Skeletal muscle satellite cell (primary cell): ENCODE data around the gene ANKRD6.
"Not testable (repeated sequence)": the region's sequence is repeated elsewhere in the genome, so short reads cannot be mapped to it uniquely, and the experiment has no call there.

Source experiments
- H3K27me3 ChIP-seq: 2 replicates; pipeline ENCODE4 v1.7.0; 2013; ENCODE audit warnings: low read length; ENCODE audit not compliant: control insufficient read depth, insufficient read depth
- H3K36me3 ChIP-seq: 2 replicates; pipeline ENCODE4 v1.7.0; 2013; ENCODE audit warnings: mild to moderate bottlenecking, control low read depth, low read length; ENCODE audit not compliant: insufficient read depth
- H3K4me1 ChIP-seq: 2 replicates; pipeline ENCODE4 v1.7.0; 2013; ENCODE audit warnings: low read length; ENCODE audit not compliant: control insufficient read depth, insufficient read depth
- H3K4me2 ChIP-seq: 2 replicates; pipeline ENCODE4 v1.7.0; 2013; ENCODE audit warnings: mild to moderate bottlenecking, low read length
- H3K4me3 ChIP-seq: 2 replicates; pipeline ENCODE4 v1.7.0; 2013; ENCODE audit warnings: low read length
- H3K9ac ChIP-seq: 2 replicates; pipeline ENCODE4 v1.7.0; 2013; ENCODE audit warnings: mild to moderate bottlenecking, low read depth, low read length, moderate library complexity
- H3K9me3 ChIP-seq: replicated peaks from 2 replicates; pipeline ENCODE4 v1.7.0; 2013; ENCODE audit warnings: mild to moderate bottlenecking, control low read depth, low read length

ANKRD6 gene

GRCh38 chr6:89613790-89614189 lies 180.8 kb downstream of the ANKRD6 start:
- no peaks in the 10 kb centered on the region for H3K4me1 ChIP-seq
- no peak overlapping the region for H3K4me3 ChIP-seq
- H3K4me2 ChIP-seq: no peak overlapping the region
- no peaks in the 10 kb centered on the region for H3K27me3 ChIP-seq
- H3K9me3 ChIP-seq: no peaks in the 10 kb centered on the region
- H3K9ac ChIP-seq: no peak overlapping the region
- H3K36me3 ChIP-seq: no peaks in the 10 kb centered on the region

- Histone ChIP-seq H3K36me3 (no peaks in the 10 kb centered on the region), H3K9ac (no peak overlapping the region), H3K4me3 (no peak overlapping the region), H3K27me3 (no peaks in the 10 kb centered on the region), H3K4me2 (no peak overlapping the region), H3K9me3 (no peaks in the 10 kb centered on the region), H3K4me1 (no peaks in the 10 kb centered on the region)
These were observed 182.9 kb downstream of the ANKRD6 start for GRCh38 chr6:89615882-89616281.

GRCh38 chr6:89616531-89616930 lies 183.6 kb downstream of the ANKRD6 start:
- Histone ChIP-seq H3K9me3 (no peaks in the 10 kb centered on the region), H3K27me3 (no peaks in the 10 kb centered on the region), H3K9ac (no peak overlapping the region), H3K36me3 (no peaks in the 10 kb centered on the region), H3K4me3 (no peak overlapping the region), H3K4me2 (no peak overlapping the region), H3K4me1 (no peaks in the 10 kb centered on the region)

- no peak overlapping the region for H3K4me3 ChIP-seq
- no peak overlapping the region for H3K9ac ChIP-seq
- no peaks in the 10 kb centered on the region for H3K36me3 ChIP-seq
- no peaks in the 10 kb centered on the region for H3K4me1 ChIP-seq
- no peaks in the 10 kb centered on the region for H3K27me3 ChIP-seq
- H3K4me2 ChIP-seq: no peak overlapping the region
- no peaks in the 10 kb centered on the region for H3K9me3 ChIP-seq
These were observed 185.1 kb downstream of the ANKRD6 start for GRCh38 chr6:89618026-89618425.

- no peak overlapping the region for H3K4me3 ChIP-seq
- no peak overlapping the region for H3K9ac ChIP-seq
- H3K36me3 ChIP-seq: no peaks in the 10 kb centered on the region
- no peaks in the 10 kb centered on the region for H3K9me3 ChIP-seq
- H3K4me1 ChIP-seq: no peaks in the 10 kb centered on the region
- no peaks in the 10 kb centered on the region for H3K27me3 ChIP-seq
- no peak overlapping the region for H3K4me2 ChIP-seq
These were observed 186.6 kb downstream of the ANKRD6 start for GRCh38 chr6:89619567-89619966.

- Histone ChIP-seq H3K4me2 (no peak overlapping the region), H3K4me3 (no peak overlapping the region), H3K4me1 (no peaks in the 10 kb centered on the region), H3K36me3 (no peaks in the 10 kb centered on the region), H3K9ac (no peak overlapping the region), H3K9me3 (no peaks in the 10 kb centered on the region), H3K27me3 (no peaks in the 10 kb centered on the region)
These were observed 190.8 kb downstream of the ANKRD6 start for GRCh38 chr6:89623749-89624148.

GRCh38 chr6:89630488-89630887 lies 197.5 kb downstream of the ANKRD6 start:
- H3K27me3 ChIP-seq: no peaks in the 10 kb centered on the region
- no peaks in the 10 kb centered on the region for H3K9me3 ChIP-seq
- no peaks in the 10 kb centered on the region for H3K4me1 ChIP-seq

GRCh38 chr6:89636412-89636811 lies 203.5 kb downstream of the ANKRD6 start:
- Histone ChIP-seq H3K4me1 (peaks cover 14% of the 10 kb centered on the region), H3K36me3 (peaks cover 12% of the 10 kb centered on the region)
- not testable (repeated sequence) for H3K27me3 ChIP-seq, H3K9me3 ChIP-seq, H3K9ac ChIP-seq, H3K4me3 ChIP-seq, H3K4me2 ChIP-seq

More at GRCh38 chr6:89630488-89630887, 197.5 kb downstream of the ANKRD6 start:
- Histone ChIP-seq H3K36me3 (peaks cover 2% of the 10 kb centered on the region), H3K4me3 (no peak overlapping the region), H3K9ac (no peak overlapping the region), H3K4me2 (no peak overlapping the region)

- Histone ChIP-seq H3K4me3 (peak overlapping the region; percentile 78), H3K36me3 (peaks cover 20% of the 10 kb centered on the region), H3K4me2 (peak overlapping the region; percentile 87), H3K9ac (peak overlapping the region; percentile 87), H3K4me1 (peaks cover 14% of the 10 kb centered on the region), H3K27me3 (no peaks in the 10 kb centered on the region), H3K9me3 (no peaks in the 10 kb centered on the region)
These were observed 205.0 kb downstream of the ANKRD6 start for GRCh38 chr6:89637960-89638319.

- no peaks in the 10 kb centered on the region for H3K27me3 ChIP-seq
- H3K9ac ChIP-seq: peak within 1 kb of the TSS; percentile 87
- peak within 1 kb of the TSS; percentile 78 for H3K4me3 ChIP-seq
- H3K9me3 ChIP-seq: no peaks in the 10 kb centered on the region
- H3K4me1 ChIP-seq: peaks cover 14% of the 10 kb centered on the region
- H3K36me3 ChIP-seq: peaks cover 26% of the 10 kb centered on the region
- H3K4me2 ChIP-seq: peak within 1 kb of the TSS; percentile 87
These were observed 205.6 kb downstream of the ANKRD6 start, which contains the start of gene LYRM2 for GRCh38 chr6:89638320-89639195. LYRM2 (minus strand) TSS chr6:89638747; CDS start chr6:89638716, 31 bp downstream.

- Histone ChIP-seq H3K4me1 (peaks cover 14% of the 10 kb centered on the region), H3K36me3 (peaks cover 40% of the 10 kb centered on the region), H3K4me3 (no peak overlapping the region), H3K9me3 (no peaks in the 10 kb centered on the region), H3K9ac (no peak overlapping the region), H3K4me2 (no peak overlapping the region), H3K27me3 (no peaks in the 10 kb centered on the region)
These were observed 207.9 kb downstream of the ANKRD6 start for GRCh38 chr6:89640804-89641203.

GRCh38 chr6:89641581-89641980 lies 208.6 kb downstream of the ANKRD6 start:
- peaks cover 14% of the 10 kb centered on the region for H3K4me1 ChIP-seq
- H3K36me3 ChIP-seq: peaks cover 37% of the 10 kb centered on the region
- not testable (repeated sequence) for H3K4me3 ChIP-seq, H3K4me2 ChIP-seq, H3K9me3 ChIP-seq, H3K27me3 ChIP-seq, H3K9ac ChIP-seq
